PC-9 (cell line): ENCODE measurements around the gene RNH1. TPM values are rescaled to one million over a fixed set of nuclear protein-coding genes. Genes with fewer than 3 reads are reported as not detected.

Source experiments
- BruUV-seq: library from RNA; stranded (reverse); fragments of 400-500 nt; replicated peaks from 2 replicates; lab custom pipeline; 2021; lab: Mats Ljungman, UMichigan
- CTCF ChIA-PET: fragments of 300-600 bp; sonication (Branson Sonifier 250); formaldehyde crosslinking; loops from one replicate; lab custom pipeline; 2022; ENCODE audit warnings: antibody characterized with exemption; lab: Charles Lee
- POLR2A ChIA-PET: fragments of 300-600 bp; sonication (Branson Sonifier 250); formaldehyde crosslinking; loops from one replicate; lab custom pipeline; 2022; ENCODE audit warnings: antibody characterized with exemption; ENCODE audit not compliant: unreplicated experiment; lab: Charles Lee
- DNase-seq, 2 experiments: peaks; one replicate each; pipeline versions ENCODE4 v3.0.0 to v3.0.0-alpha.2; 2015 to 2022; ENCODE audit warnings: mixed read lengths in 1 of 2
- H2AFZ ChIP-seq: fragments of 200-600 bp; sonication (generic); 2 replicates; pipeline ENCODE4 v1.8.1; 2017; ENCODE audit warnings: antibody characterized with exemption
- H3F3A ChIP-seq: fragments of 200-600 bp; sonication (generic); 2 replicates; pipeline ENCODE4 v1.8.1; 2017; ENCODE audit warnings: antibody characterized with exemption, mild to moderate bottlenecking, low read depth; ENCODE audit not compliant: insufficient read depth
- H3K27ac ChIP-seq: fragments of 200-600 bp; sonication (generic); 2 replicates; pipeline ENCODE4 v1.6.1; 2016; ENCODE audit warnings: mixed run types
- H3K27me3 ChIP-seq: fragments of 200-600 bp; sonication (generic); 2 replicates; pipeline ENCODE4 v1.6.1; 2016; ENCODE audit warnings: low read depth, mixed run types; ENCODE audit not compliant: insufficient read depth
- H3K36me3 ChIP-seq: fragments of 200-600 bp; sonication (generic); 2 replicates; pipeline ENCODE4 v1.6.1; 2016; ENCODE audit warnings: low read depth, mixed run types
- H3K4me1 ChIP-seq: fragments of 200-600 bp; sonication (generic); replicated peaks from 2 replicates; pipeline ENCODE4 v1.6.1; 2016; ENCODE audit warnings: mixed run types; ENCODE audit not compliant: insufficient read depth
- H3K4me2 ChIP-seq: fragments of 200-600 bp; sonication (generic); 2 replicates; pipeline ENCODE4 v1.6.1; 2017; ENCODE audit warnings: mixed run types
- H3K4me3 ChIP-seq: fragments of 200-600 bp; sonication (generic); 2 replicates; pipeline ENCODE4 v1.6.1; 2016; ENCODE audit warnings: mixed run types
- H3K79me2 ChIP-seq: fragments of 200-600 bp; sonication (generic); 2 replicates; pipeline ENCODE4 v1.6.1; 2017; ENCODE audit warnings: low read depth, mixed run types
- H3K9me2 ChIP-seq: fragments of 200-600 bp; sonication (generic); 2 replicates; pipeline ENCODE4 v1.8.1; 2017; ENCODE audit warnings: mild to moderate bottlenecking; ENCODE audit not compliant: insufficient read depth
- H3K9me3 ChIP-seq: fragments of 200-600 bp; sonication (generic); 2 replicates; pipeline ENCODE4 v1.8.1; 2016; ENCODE audit warnings: low read depth; ENCODE audit not compliant: insufficient read depth
- H4K20me1 ChIP-seq: fragments of 200-600 bp; sonication (generic); 2 replicates; pipeline ENCODE4 v1.8.1; 2017; ENCODE audit not compliant: insufficient read depth
- CTCF ChIP-seq: fragments of 200-600 bp; sonication (generic); conservative IDR thresholded peaks from 2 replicates; pipeline ENCODE4 v1.6.1; 2017; ENCODE audit warnings: mixed run types, antibody characterized with exemption, mild to moderate bottlenecking, moderate library complexity
- EZH2 ChIP-seq: fragments of 200-600 bp; sonication (generic); IDR thresholded peaks from 2 replicates; pipeline ENCODE4 v1.8.0; 2017; ENCODE audit warnings: antibody characterized with exemption, low read depth
- intact Hi-C: fragments of 100-400 bp; cut with micrococcal nuclease; formaldehyde crosslinking; loops from one replicate; pipeline ENCODE4 v1.10.0; 2022; ENCODE audit not compliant: unreplicated experiment
- total RNA-seq: library from RNA; stranded (reverse); gene quantifications from 2 replicates; pipeline ENCODE4 v1.2.3, GENCODE V29; 2021

Gene RNH1
- total RNA-seq, 1 experiment from 2014 or later = 87.8 TPM

GRCh38 chr11:468036-468435 lies 39.0 kb downstream of the RNH1 start:
- POLR2A ChIA-PET = no interaction called here
- Histone ChIP-seq H2AFZ (no peak overlapping the region), H4K20me1 (no peaks in the 10 kb centered on the region), H3K4me3 (no peak overlapping the region), H3K27ac (no peak overlapping the region), H3K9me2 (no peaks in the 10 kb centered on the region), H3K27me3 (no peaks in the 10 kb centered on the region), H3K4me2 (no peak overlapping the region), H3K4me1 (peaks cover 20% of the 10 kb centered on the region), H3F3A (peaks cover 4% of the 10 kb centered on the region; the same call in 1 of the 2 replicates), H3K9me3 (no peaks in the 10 kb centered on the region), H3K79me2 (0 out of 2 replicates have a peak, but pooled peaks cover 3% of the 10 kb centered on the region), H3K36me3 (no peaks in the 10 kb centered on the region)
- CTCF ChIA-PET = no interaction called here
- intact Hi-C loops = no loop called here
- no peak for DNase-seq
- TF ChIP-seq EZH2 = no peak
- BruUV-seq = no TSS peak

GRCh38 chr11:465896-466530 lies 41.0 kb downstream of the RNH1 start:
- Histone ChIP-seq H3K79me2 (0 out of 2 replicates have a peak, but pooled peaks cover 3% of the 10 kb centered on the region), H3K4me1 (peaks cover 20% of the 10 kb centered on the region), H4K20me1 (no peaks in the 10 kb centered on the region), H2AFZ (no peak overlapping the region), H3K4me3 (peak overlapping the region; percentile 31; the same call in 1 of the 2 replicates), H3F3A (peaks cover 4% of the 10 kb centered on the region; the same call in 1 of the 2 replicates), H3K27me3 (no peaks in the 10 kb centered on the region), H3K4me2 (peak overlapping the region; percentile 66), H3K27ac (peak overlapping the region; percentile 60), H3K36me3 (no peaks in the 10 kb centered on the region), H3K9me2 (no peaks in the 10 kb centered on the region), H3K9me3 (no peaks in the 10 kb centered on the region)
- DNase-seq = peak; percentile 52 to 87
- TF ChIP-seq EZH2 = no peak
- no peak for TF ChIP-seq CTCF
- CTCF ChIA-PET = no interaction called here
- intact Hi-C loops = no loop called here
- no TSS peak for BruUV-seq
- POLR2A ChIA-PET = interaction anchor here (0.7 kb wide), 1 partner anchor 165 kb away, joined by 17 read pairs; no protein-coding TSS in a partner anchor

GRCh38 chr11:464316-464715 lies 42.7 kb downstream of the RNH1 start:
- 0 out of 2 replicates have a peak, but pooled peaks cover 3% of the 10 kb centered on the region for H3K79me2 ChIP-seq
- TF ChIP-seq CTCF (no peak), EZH2 (no peak)
- intact Hi-C loops = loop anchor here (5.0 kb wide), 1 partner anchor 257 kb away; the partner anchor contains the start of genes BET1L and RIC8A
- H2AFZ ChIP-seq = no peak overlapping the region
- H3K27ac ChIP-seq = no peak overlapping the region
- H3K4me2 ChIP-seq = no peak overlapping the region
- CTCF ChIA-PET = no interaction called here
- BruUV-seq = no TSS peak
- H3K36me3 ChIP-seq = no peaks in the 10 kb centered on the region
- POLR2A ChIA-PET = no interaction called here
- peaks cover 4% of the 10 kb centered on the region; the same call in 1 of the 2 replicates for H3F3A ChIP-seq
- H3K4me3 ChIP-seq = no peak overlapping the region
- H3K9me2 ChIP-seq = no peaks in the 10 kb centered on the region
- H4K20me1 ChIP-seq = no peaks in the 10 kb centered on the region
- no peak for DNase-seq
- H3K27me3 ChIP-seq = no peaks in the 10 kb centered on the region
- peaks cover 20% of the 10 kb centered on the region for H3K4me1 ChIP-seq
- H3K9me3 ChIP-seq = no peaks in the 10 kb centered on the region
